Measurements from ENCODE around the gene HSPA4L.

HSPA4L gene

DNA sequence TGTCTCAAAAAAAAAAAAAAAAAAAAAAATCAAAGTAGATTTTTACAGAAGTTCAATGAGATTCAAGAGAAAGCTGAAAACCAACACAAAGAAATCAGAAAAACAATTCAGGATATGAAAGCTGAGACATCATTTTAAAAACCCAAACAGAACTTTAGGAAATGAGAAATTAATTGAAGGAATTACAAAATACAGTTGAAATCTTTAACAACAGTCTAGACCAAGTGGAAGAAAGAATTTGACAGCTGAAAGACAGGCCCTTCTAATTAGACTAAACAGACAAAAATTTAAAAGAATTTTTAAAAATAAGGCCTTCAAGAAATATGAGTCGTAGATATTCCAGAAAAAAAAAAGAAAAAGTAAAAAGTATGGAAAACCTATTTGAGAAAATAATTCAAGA is 64.6 kb downstream of the HSPA4L start:
- H3K4me2 ChIP-seq (ENCODE audit: low read depth, low read length, poor library complexity, severe bottlenecking) = no peak overlapping the region
- no peak overlapping the region for H3K9ac ChIP-seq (ENCODE audit: low read length)
- no peaks in the 10 kb centered on the region for H3F3A ChIP-seq (ENCODE audit: insufficient read depth)
- no peaks in the 10 kb centered on the region for H3K79me2 ChIP-seq (ENCODE audit: insufficient read depth, low read length)
- no peaks in the 10 kb centered on the region for H3K9me2 ChIP-seq (replicated peaks; ENCODE audit: insufficient read depth, low read length)
- H3K27ac ChIP-seq (ENCODE audit: low read depth, low read length) = no peak overlapping the region
- TF ChIP-seq CTCF (IDR thresholded peaks at IDR 0.05; ENCODE audit: insufficient read depth, low read length, poor library complexity, severe bottlenecking) (no peak), EZH2phosphoT487 (conservative IDR thresholded peaks at IDR 0.05; ENCODE audit: low read length) (no peak)
- no peak overlapping the region for H2AFZ ChIP-seq (ENCODE audit: low read depth, low read length, severe bottlenecking)
- H4K20me1 ChIP-seq (ENCODE audit: low read depth, low read length) = no peaks in the 10 kb centered on the region
- H3K36me3 ChIP-seq (ENCODE audit: low read length) = no peaks in the 10 kb centered on the region
- H3K4me3 ChIP-seq (ENCODE audit: insufficient read depth, low read length, poor library complexity, severe bottlenecking) = no peak overlapping the region
- H3K27me3 ChIP-seq (ENCODE audit: low read length) = no peaks in the 10 kb centered on the region
- peaks cover 8% of the 10 kb centered on the region; the same call in 1 of the 2 replicates for H3K9me3 ChIP-seq (ENCODE audit: insufficient read depth, low read length)

- Histone ChIP-seq H3K9me3 (ENCODE audit: insufficient read depth, low read length) (peaks cover 8% of the 10 kb centered on the region; the same call in 1 of the 2 replicates), H3K27ac (ENCODE audit: low read depth, low read length) (no peak overlapping the region), H3K79me2 (ENCODE audit: insufficient read depth, low read length) (no peaks in the 10 kb centered on the region), H3K36me3 (ENCODE audit: low read length) (no peaks in the 10 kb centered on the region), H3K27me3 (ENCODE audit: low read length) (no peaks in the 10 kb centered on the region), H3K9me2 (replicated peaks; ENCODE audit: insufficient read depth, low read length) (no peaks in the 10 kb centered on the region), H3F3A (ENCODE audit: insufficient read depth) (no peaks in the 10 kb centered on the region), H3K4me2 (ENCODE audit: low read depth, low read length, poor library complexity, severe bottlenecking) (no peak overlapping the region), H2AFZ (ENCODE audit: low read depth, low read length, severe bottlenecking) (no peak overlapping the region), H3K9ac (ENCODE audit: low read length) (no peak overlapping the region), H4K20me1 (ENCODE audit: low read depth, low read length) (no peaks in the 10 kb centered on the region), H3K4me3 (ENCODE audit: insufficient read depth, low read length, poor library complexity, severe bottlenecking) (no peak overlapping the region)
- TF ChIP-seq CTCF (IDR thresholded peaks at IDR 0.05; ENCODE audit: insufficient read depth, low read length, poor library complexity, severe bottlenecking) (no peak), EZH2phosphoT487 (conservative IDR thresholded peaks at IDR 0.05; ENCODE audit: low read length) (no peak)
Measured at GRCh38 chr4:127849505-127850234, 67.5 kb downstream of the HSPA4L start.

DNA sequence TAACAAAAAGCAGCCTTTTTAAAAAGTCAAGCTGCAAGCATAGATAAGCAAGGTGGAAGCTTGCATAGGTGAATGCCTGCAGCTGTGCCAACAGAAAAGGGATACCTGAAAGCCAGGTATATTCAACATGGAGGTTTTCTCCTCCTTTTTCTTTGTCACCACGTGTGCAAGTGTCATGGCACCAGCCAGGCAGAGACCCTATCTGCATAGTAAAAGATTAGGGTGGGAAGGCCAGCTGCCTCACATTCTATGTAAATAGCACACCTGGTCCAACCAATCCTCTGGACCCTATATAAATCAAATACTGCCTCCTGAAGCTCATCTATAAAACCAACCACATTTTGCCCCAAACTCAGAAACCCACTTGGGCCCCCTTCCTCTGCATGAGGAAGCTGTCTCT is 70.5 kb downstream of the HSPA4L start:
- Histone ChIP-seq H3K27ac (ENCODE audit: low read depth, low read length) (no peak overlapping the region), H3K9me3 (ENCODE audit: insufficient read depth, low read length) (peaks cover 8% of the 10 kb centered on the region; the same call in 1 of the 2 replicates)

More for the DNA sequence above, 70.5 kb downstream of the HSPA4L start:
- no peaks in the 10 kb centered on the region for H3K79me2 ChIP-seq (ENCODE audit: insufficient read depth, low read length)
- H3K36me3 ChIP-seq (ENCODE audit: low read length) = no peaks in the 10 kb centered on the region
- H3K4me3 ChIP-seq (ENCODE audit: insufficient read depth, low read length, poor library complexity, severe bottlenecking) = no peak overlapping the region
- no peaks in the 10 kb centered on the region for H4K20me1 ChIP-seq (ENCODE audit: low read depth, low read length)
- no peak overlapping the region for H3K9ac ChIP-seq (ENCODE audit: low read length)
- H3K4me2 ChIP-seq (ENCODE audit: low read depth, low read length, poor library complexity, severe bottlenecking) = no peak overlapping the region
- no peaks in the 10 kb centered on the region for H3K9me2 ChIP-seq (replicated peaks; ENCODE audit: insufficient read depth, low read length)
- no peaks in the 10 kb centered on the region for H3F3A ChIP-seq (ENCODE audit: insufficient read depth)
- H2AFZ ChIP-seq (ENCODE audit: low read depth, low read length, severe bottlenecking) = no peak overlapping the region
- TF ChIP-seq CTCF (IDR thresholded peaks at IDR 0.05; ENCODE audit: insufficient read depth, low read length, poor library complexity, severe bottlenecking) (no peak), EZH2phosphoT487 (conservative IDR thresholded peaks at IDR 0.05; ENCODE audit: low read length) (no peak)
- no peaks in the 10 kb centered on the region for H3K27me3 ChIP-seq (ENCODE audit: low read length)
